ENCODE measurements around the gene EFCAB6. TPM values are rescaled to one million over a fixed set of nuclear protein-coding genes. Genes with fewer than 3 reads are reported as not detected.

EFCAB6 gene
- total and polyA plus RNA-seq, 4 donors: 0.14 to 2.1 (median 0.53) TPM

- TF ChIP-seq RAD21 (IDR thresholded peaks at IDR 0.05): no peak
- H3K36me3 ChIP-seq (ENCODE audit: control insufficient read depth in 4 of 4, insufficient read depth in 3 of 4, low read depth in 1 of 4, low read length in 3 of 4): no peaks in the 10 kb centered on the region
- H3K9ac ChIP-seq (ENCODE audit: low read depth in 1 of 2, low read length in 2 of 2): no peak overlapping the region
- H3K27me3 ChIP-seq (ENCODE audit: control insufficient read depth in 4 of 4, insufficient read depth in 4 of 4, low read length in 3 of 4): no peaks in the 10 kb centered on the region
- no peak overlapping the region for H3K4me3 ChIP-seq (ENCODE audit: low read depth in 1 of 3, low read length in 3 of 3)
- H3K4me1 ChIP-seq (ENCODE audit: control insufficient read depth in 4 of 4, insufficient read depth in 4 of 4, low read length in 3 of 4): no peaks in the 10 kb centered on the region
- H3K27ac ChIP-seq (ENCODE audit: low read depth in 1 of 2, low read length in 2 of 2): no peak overlapping the region
- H3K9me3 ChIP-seq (ENCODE audit: control insufficient read depth in 4 of 4, low read length in 3 of 4): no peaks in the 10 kb centered on the region
- WGBS: 71% methylated on average over 4 of the region's 4 CpGs
- DNase-seq (ENCODE audit: low spot score): no peak
Observed at GRCh38 chr22:43743131-43743530, 69.0 kb downstream of the EFCAB6 start.

- TF ChIP-seq FOXA1 (IDR thresholded peaks at IDR 0.05): no peak
- TF ChIP-seq GABPA (IDR thresholded peaks at IDR 0.05 in 1 of 2, conservative IDR thresholded peaks at IDR 0.05 in 1 of 2): no peak
- no peak for TF ChIP-seq RXRA (IDR thresholded peaks at IDR 0.05)
- TF ChIP-seq HNF4A (conservative IDR thresholded peaks at IDR 0.05): no peak
- no peak for TF ChIP-seq EGR1 (IDR thresholded peaks at IDR 0.05; ENCODE audit: low read depth in 2 of 2)
- TF ChIP-seq, protein P1, sequence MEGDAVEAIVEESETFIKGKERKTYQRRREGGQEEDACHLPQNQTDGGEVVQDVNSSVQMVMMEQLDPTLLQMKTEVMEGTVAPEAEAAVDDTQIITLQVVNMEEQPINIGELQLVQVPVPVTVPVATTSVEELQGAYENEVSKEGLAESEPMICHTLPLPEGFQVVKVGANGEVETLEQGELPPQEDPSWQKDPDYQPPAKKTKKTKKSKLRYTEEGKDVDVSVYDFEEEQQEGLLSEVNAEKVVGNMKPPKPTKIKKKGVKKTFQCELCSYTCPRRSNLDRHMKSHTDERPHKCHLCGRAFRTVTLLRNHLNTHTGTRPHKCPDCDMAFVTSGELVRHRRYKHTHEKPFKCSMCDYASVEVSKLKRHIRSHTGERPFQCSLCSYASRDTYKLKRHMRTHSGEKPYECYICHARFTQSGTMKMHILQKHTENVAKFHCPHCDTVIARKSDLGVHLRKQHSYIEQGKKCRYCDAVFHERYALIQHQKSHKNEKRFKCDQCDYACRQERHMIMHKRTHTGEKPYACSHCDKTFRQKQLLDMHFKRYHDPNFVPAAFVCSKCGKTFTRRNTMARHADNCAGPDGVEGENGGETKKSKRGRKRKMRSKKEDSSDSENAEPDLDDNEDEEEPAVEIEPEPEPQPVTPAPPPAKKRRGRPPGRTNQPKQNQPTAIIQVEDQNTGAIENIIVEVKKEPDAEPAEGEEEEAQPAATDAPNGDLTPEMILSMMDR (IDR thresholded peaks at IDR 0.05; ENCODE audit: low read depth, low read length, missing input control): no peak
- Histone ChIP-seq H3K9me3 (ENCODE audit: control insufficient read depth in 4 of 4, low read length in 3 of 4) (no peaks in the 10 kb centered on the region), H3K27ac (ENCODE audit: low read depth in 1 of 2, low read length in 2 of 2) (no peak overlapping the region), H3K4me1 (ENCODE audit: control insufficient read depth in 4 of 4, insufficient read depth in 4 of 4, low read length in 3 of 4) (no peaks in the 10 kb centered on the region), H3K27me3 (ENCODE audit: control insufficient read depth in 4 of 4, insufficient read depth in 4 of 4, low read length in 3 of 4) (no peaks in the 10 kb centered on the region), H3K4me3 (ENCODE audit: low read depth in 1 of 3, low read length in 3 of 3) (no peak overlapping the region), H3K9ac (ENCODE audit: low read depth in 1 of 2, low read length in 2 of 2) (no peak overlapping the region), H3K36me3 (ENCODE audit: control insufficient read depth in 4 of 4, insufficient read depth in 3 of 4, low read depth in 1 of 4, low read length in 3 of 4) (no peaks in the 10 kb centered on the region)
- WGBS: 86% methylated on average over 15 of the region's 15 CpGs
- no peak for DNase-seq (ENCODE audit: low spot score)
Observed at GRCh38 chr22:43742154-43742950, 69.8 kb downstream of the EFCAB6 start.

DNA sequence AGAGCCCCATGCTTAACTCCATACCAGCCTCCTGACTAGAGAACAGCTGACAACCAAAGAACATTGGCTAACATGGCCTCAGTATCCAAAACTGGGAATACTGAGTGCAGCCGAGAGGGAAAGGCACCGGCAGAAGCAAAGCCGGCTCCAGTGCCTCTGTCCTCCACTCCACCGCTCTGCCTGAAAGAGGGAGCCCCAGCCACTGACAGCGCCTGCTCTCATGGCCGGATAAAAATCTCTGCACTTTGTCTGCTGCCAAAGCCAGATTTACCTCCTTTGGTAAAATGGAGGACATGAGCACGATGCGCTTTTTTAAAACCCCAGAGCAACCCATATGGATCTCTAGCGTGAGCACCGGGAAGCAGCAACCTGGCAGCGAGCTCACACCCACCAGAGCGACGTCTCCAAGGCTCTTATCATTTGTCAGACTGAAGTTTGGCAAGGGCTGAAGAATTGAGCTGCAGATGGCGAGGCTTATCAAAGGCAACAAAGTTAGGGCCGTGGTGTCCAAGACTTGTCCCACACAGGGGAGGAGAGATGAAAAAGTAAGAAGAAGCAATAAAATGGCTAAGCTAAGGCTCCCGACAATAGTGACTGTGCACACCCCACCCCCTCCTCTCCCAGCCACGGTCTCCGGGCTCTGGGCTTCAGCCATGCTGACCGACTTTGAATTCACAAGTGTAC, 71.4 kb downstream of the EFCAB6 start:
- Histone ChIP-seq H3K27ac (ENCODE audit: low read depth in 1 of 2, low read length in 2 of 2) (no peak overlapping the region), H3K4me3 (ENCODE audit: low read depth in 1 of 3, low read length in 3 of 3) (no peak overlapping the region), H3K27me3 (ENCODE audit: control insufficient read depth in 4 of 4, insufficient read depth in 4 of 4, low read length in 3 of 4) (no peaks in the 10 kb centered on the region), H3K36me3 (ENCODE audit: control insufficient read depth in 4 of 4, insufficient read depth in 3 of 4, low read depth in 1 of 4, low read length in 3 of 4) (no peaks in the 10 kb centered on the region), H3K9me3 (ENCODE audit: control insufficient read depth in 4 of 4, low read length in 3 of 4) (no peaks in the 10 kb centered on the region), H3K4me1 (ENCODE audit: control insufficient read depth in 4 of 4, insufficient read depth in 4 of 4, low read length in 3 of 4) (no peaks in the 10 kb centered on the region), H3K9ac (ENCODE audit: low read depth in 1 of 2, low read length in 2 of 2) (no peak overlapping the region)
- TF ChIP-seq HNF4A (conservative IDR thresholded peaks at IDR 0.05): no peak
- WGBS: 72% methylated on average over 19 of the region's 19 CpGs
- no peak for DNase-seq (ENCODE audit: low spot score)

- Histone ChIP-seq H3K36me3 (ENCODE audit: control insufficient read depth in 4 of 4, insufficient read depth in 3 of 4, low read depth in 1 of 4, low read length in 3 of 4) (no peaks in the 10 kb centered on the region), H3K27ac (ENCODE audit: low read depth in 1 of 2, low read length in 2 of 2) (no peak overlapping the region), H3K9me3 (ENCODE audit: control insufficient read depth in 4 of 4, low read length in 3 of 4) (no peaks in the 10 kb centered on the region), H3K9ac (ENCODE audit: low read depth in 1 of 2, low read length in 2 of 2) (no peak overlapping the region), H3K4me3 (ENCODE audit: low read depth in 1 of 3, low read length in 3 of 3) (no peak overlapping the region), H3K27me3 (ENCODE audit: control insufficient read depth in 4 of 4, insufficient read depth in 4 of 4, low read length in 3 of 4) (no peaks in the 10 kb centered on the region), H3K4me1 (ENCODE audit: control insufficient read depth in 4 of 4, insufficient read depth in 4 of 4, low read length in 3 of 4) (no peaks in the 10 kb centered on the region)
- DNase-seq (ENCODE audit: low spot score): no peak
- WGBS: 84% methylated on average over 11 of the region's 11 CpGs
- no peak for TF ChIP-seq YY1 (IDR thresholded peaks at IDR 0.05)
- no peak for TF ChIP-seq SP1 (IDR thresholded peaks at IDR 0.05)
- TF ChIP-seq EGR1 (IDR thresholded peaks at IDR 0.05; ENCODE audit: low read depth in 2 of 2): no peak
- no peak for TF ChIP-seq NR2F2 (IDR thresholded peaks at IDR 0.05)
Observed at GRCh38 chr22:43739851-43740379, 72.2 kb downstream of the EFCAB6 start.
